K562 (cell line): ENCODE data around the gene MAP2K7. TPM values are rescaled to one million over a fixed set of nuclear protein-coding genes. Genes with fewer than 3 reads are reported as not detected.

Source experiments
- BACH1 ChIP-seq: fragments of 200-800 bp; sonication (Bioruptor generic); IDR thresholded peaks from 2 replicates; pipeline ENCODE4 v1.6.1; 2016; ENCODE audit warnings: missing genetic modification characterization, missing compliant biosample characterization
- CREBBP ChIP-seq: IDR thresholded peaks from one replicate; pipeline ENCODE4 v1.6.1; 2012; ENCODE audit warnings: low read depth, mild to moderate bottlenecking, control low read depth, inconsistent platforms, low read length
- DMBX1 ChIP-seq: fragments of 250-450 bp; sonication (Bioruptor Pico); IDR thresholded peaks from 2 replicates; pipeline ENCODE4 v1.8.0; 2022; ENCODE audit warnings: inconsistent platforms, mild to moderate bottlenecking, moderate library complexity, borderline replicate concordance
- FIP1L1 ChIP-seq: fragments of 200-400 bp; formaldehyde crosslinking; IDR thresholded peaks from 2 replicates; pipeline ENCODE4 v1.6.1; 2018; ENCODE audit warnings: mild to moderate bottlenecking, low read depth, low read length; ENCODE audit not compliant: poor library complexity, severe bottlenecking
- KLF1 ChIP-seq: fragments of 450-650 bp; IDR thresholded peaks from 2 replicates; pipeline ENCODE4 v1.6.1; 2016; ENCODE audit warnings: missing genetic modification characterization, missing compliant biosample characterization
- MTA3 ChIP-seq: fragments of 450-650 bp; formaldehyde crosslinking; IDR thresholded peaks from 2 replicates; pipeline ENCODE4 v1.6.1; 2017; ENCODE audit warnings: mild to moderate bottlenecking, borderline replicate concordance
- POLR2AphosphoS5 ChIP-seq: IDR thresholded peaks from 2 replicates; pipeline ENCODE4 v1.6.1; 2011; ENCODE audit warnings: mild to moderate bottlenecking, low read depth, low read length, moderate library complexity; ENCODE audit not compliant: control insufficient read depth, insufficient read depth
- PPARD ChIP-seq: fragments of 250-450 bp; sonication (Bioruptor Pico); IDR thresholded peaks from 2 replicates; pipeline ENCODE4 v1.8.0; 2022; ENCODE audit warnings: inconsistent platforms, mild to moderate bottlenecking, moderate library complexity
- SIX5 ChIP-seq, 2 experiments: IDR thresholded peaks; 2 replicates each; pipeline ENCODE4 v1.6.1; 2011; ENCODE audit warnings: low read length in 2 of 2, borderline replicate concordance in 1 of 2, low read depth in 1 of 2, mild to moderate bottlenecking in 1 of 2, moderate library complexity in 1 of 2; ENCODE audit not compliant: insufficient read depth in 1 of 2
- STAG1 ChIP-seq: sonication (generic); formaldehyde crosslinking; IDR thresholded peaks from 2 replicates; pipeline ENCODE4 v1.5.0; 2020; ENCODE audit warnings: missing genetic modification reagents, borderline replicate concordance
- TAF7 ChIP-seq: fragments of 450-650 bp; IDR thresholded peaks from 2 replicates; pipeline ENCODE4 v1.6.1; 2016; ENCODE audit warnings: missing genetic modification characterization, missing compliant biosample characterization
- XRCC4 ChIP-seq: IDR thresholded peaks from one replicate; pipeline ENCODE4 v1.6.1; 2011; ENCODE audit not compliant: insufficient read depth, insufficient read length; ENCODE audit errors: extremely low read depth
- ZBED1 ChIP-seq: IDR thresholded peaks from 2 replicates; pipeline ENCODE4 v1.6.1; 2014
- ZC3H11A ChIP-seq: IDR thresholded peaks from 2 replicates; pipeline ENCODE4 v1.6.1; 2012; ENCODE audit warnings: low read depth, low read length, improper control_type of control experiment
- ZNF121 ChIP-seq: sonication (generic); formaldehyde crosslinking; conservative IDR thresholded peaks from 2 replicates; pipeline ENCODE4 v1.8.0; 2022; ENCODE audit warnings: missing genetic modification reagents
- ZNF140 ChIP-seq: fragments of 250-450 bp; sonication (Bioruptor Pico); IDR thresholded peaks from 2 replicates; pipeline ENCODE4 v1.8.0; 2021; ENCODE audit warnings: moderate library complexity, mild to moderate bottlenecking, inconsistent platforms
- ZNF263 ChIP-seq: sonication (generic); formaldehyde crosslinking; IDR thresholded peaks from 2 replicates; pipeline ENCODE4 v1.8.0; 2022; ENCODE audit warnings: mild to moderate bottlenecking, missing genetic modification reagents, borderline replicate concordance
- ZSCAN29 ChIP-seq: fragments of 450-650 bp; IDR thresholded peaks from 2 replicates; pipeline ENCODE4 v1.6.1; 2017
- polyA plus RNA-seq, 8 experiments: library from polyadenylated mRNA; depleted of rRNA in 4 of 8; stranded (reverse) in 5 of 8; unstranded in 3 of 8; fragments of >200 nt; fragmentation: Nextera tagmentation in 2 of 8; fragmentation: Illumina TruSeq in 1 of 8; extraction: Ambion mirVana in 2 of 8; extraction: Trizol in 1 of 8; gene quantifications; 2 replicates each; pipeline versions ENCODE4 v1.2.1 to v1.2.3, GENCODE V29; 2011 to 2014; ENCODE audit warnings: inconsistent platforms in 1 of 8, missing spikeins in 1 of 8
- total RNA-seq, 7 experiments: library from RNA; depleted of rRNA in 6 of 7; stranded (reverse); fragments of >200 nt in 6 of 7; fragmentation: Illumina TruSeq in 2 of 7; extraction: Trizol in 2 of 7; gene quantifications; 2 replicates each; pipeline versions ENCODE4 v1.2.1 to v1.2.3, GENCODE V29; 2011 to 2021; ENCODE audit warnings: low replicate concordance in 1 of 7
- TF ChIP-seq, protein P1 (sequence below): fragments of 250-450 bp; sonication (Bioruptor Pico); IDR thresholded peaks from 2 replicates; pipeline ENCODE4 v1.4.0; 2020
- TF ChIP-seq, protein P2 (sequence below): sonication (generic); formaldehyde crosslinking; IDR thresholded peaks from 2 replicates; pipeline ENCODE4 v1.9.0; 2022; ENCODE audit warnings: mild to moderate bottlenecking, missing genetic modification reagents
- TF ChIP-seq, protein P3 (sequence below), 2 experiments: fragments of 450-650 bp in 1 of 2; sonication (generic) in 1 of 2; formaldehyde crosslinking in 1 of 2; IDR thresholded peaks in 1 of 2; conservative IDR thresholded peaks in 1 of 2; 2 replicates each; pipeline versions ENCODE4 v1.6.1 to v1.8.1; 2016 to 2023; ENCODE audit warnings: mild to moderate bottlenecking in 2 of 2, moderate library complexity in 2 of 2, inconsistent platforms in 1 of 2, missing genetic modification reagents in 1 of 2

The MAP2K7 gene
- total and polyA plus RNA-seq, 9 of the 15 experiments (the other 6 are each of a cell fraction or from before 2014, with no cell fraction given): 0.51 to 45.8 (median 14.1) TPM

DNA sequence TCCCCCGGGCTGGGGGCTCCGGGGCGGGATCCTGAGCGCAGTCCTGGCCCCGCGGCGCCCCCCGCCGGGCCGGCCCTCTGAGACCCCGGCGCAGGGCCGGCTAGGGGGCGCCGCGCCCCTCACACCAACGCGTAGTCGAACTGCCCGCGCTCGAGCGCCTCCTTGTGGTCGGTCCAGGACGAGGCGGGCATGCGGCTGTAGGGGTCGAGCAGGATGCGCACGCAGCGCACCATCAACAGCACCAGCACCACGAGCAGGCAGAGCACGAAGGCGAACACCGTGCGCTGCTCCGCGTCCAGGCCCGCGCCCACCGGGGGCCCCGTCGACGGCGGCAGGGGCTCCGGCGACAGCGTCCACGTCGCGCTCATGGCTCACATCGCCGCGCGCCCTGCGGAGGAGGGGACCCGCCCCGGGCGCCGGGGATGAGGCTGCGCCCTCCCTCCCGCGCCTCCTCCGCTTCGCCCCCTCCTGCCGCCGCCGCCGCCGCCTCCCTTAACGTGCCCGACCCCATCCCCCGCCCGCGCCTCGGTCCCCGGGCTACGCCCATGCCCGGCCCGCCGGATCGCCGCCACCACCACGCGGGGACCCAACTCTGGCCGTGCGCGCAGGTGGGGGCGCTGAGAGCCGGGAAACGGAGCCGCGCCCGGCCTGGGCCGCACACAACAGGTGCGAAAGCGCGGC lies 21.6 kb downstream of the MAP2K7 start (continued):
- no peak for TF ChIP-seq ZBED1
- TF ChIP-seq FIP1L1: peak; percentile 90
- no peak for TF ChIP-seq BACH1 (tag)
- TF ChIP-seq CREBBP: no peak
- TF ChIP-seq, protein P1, sequence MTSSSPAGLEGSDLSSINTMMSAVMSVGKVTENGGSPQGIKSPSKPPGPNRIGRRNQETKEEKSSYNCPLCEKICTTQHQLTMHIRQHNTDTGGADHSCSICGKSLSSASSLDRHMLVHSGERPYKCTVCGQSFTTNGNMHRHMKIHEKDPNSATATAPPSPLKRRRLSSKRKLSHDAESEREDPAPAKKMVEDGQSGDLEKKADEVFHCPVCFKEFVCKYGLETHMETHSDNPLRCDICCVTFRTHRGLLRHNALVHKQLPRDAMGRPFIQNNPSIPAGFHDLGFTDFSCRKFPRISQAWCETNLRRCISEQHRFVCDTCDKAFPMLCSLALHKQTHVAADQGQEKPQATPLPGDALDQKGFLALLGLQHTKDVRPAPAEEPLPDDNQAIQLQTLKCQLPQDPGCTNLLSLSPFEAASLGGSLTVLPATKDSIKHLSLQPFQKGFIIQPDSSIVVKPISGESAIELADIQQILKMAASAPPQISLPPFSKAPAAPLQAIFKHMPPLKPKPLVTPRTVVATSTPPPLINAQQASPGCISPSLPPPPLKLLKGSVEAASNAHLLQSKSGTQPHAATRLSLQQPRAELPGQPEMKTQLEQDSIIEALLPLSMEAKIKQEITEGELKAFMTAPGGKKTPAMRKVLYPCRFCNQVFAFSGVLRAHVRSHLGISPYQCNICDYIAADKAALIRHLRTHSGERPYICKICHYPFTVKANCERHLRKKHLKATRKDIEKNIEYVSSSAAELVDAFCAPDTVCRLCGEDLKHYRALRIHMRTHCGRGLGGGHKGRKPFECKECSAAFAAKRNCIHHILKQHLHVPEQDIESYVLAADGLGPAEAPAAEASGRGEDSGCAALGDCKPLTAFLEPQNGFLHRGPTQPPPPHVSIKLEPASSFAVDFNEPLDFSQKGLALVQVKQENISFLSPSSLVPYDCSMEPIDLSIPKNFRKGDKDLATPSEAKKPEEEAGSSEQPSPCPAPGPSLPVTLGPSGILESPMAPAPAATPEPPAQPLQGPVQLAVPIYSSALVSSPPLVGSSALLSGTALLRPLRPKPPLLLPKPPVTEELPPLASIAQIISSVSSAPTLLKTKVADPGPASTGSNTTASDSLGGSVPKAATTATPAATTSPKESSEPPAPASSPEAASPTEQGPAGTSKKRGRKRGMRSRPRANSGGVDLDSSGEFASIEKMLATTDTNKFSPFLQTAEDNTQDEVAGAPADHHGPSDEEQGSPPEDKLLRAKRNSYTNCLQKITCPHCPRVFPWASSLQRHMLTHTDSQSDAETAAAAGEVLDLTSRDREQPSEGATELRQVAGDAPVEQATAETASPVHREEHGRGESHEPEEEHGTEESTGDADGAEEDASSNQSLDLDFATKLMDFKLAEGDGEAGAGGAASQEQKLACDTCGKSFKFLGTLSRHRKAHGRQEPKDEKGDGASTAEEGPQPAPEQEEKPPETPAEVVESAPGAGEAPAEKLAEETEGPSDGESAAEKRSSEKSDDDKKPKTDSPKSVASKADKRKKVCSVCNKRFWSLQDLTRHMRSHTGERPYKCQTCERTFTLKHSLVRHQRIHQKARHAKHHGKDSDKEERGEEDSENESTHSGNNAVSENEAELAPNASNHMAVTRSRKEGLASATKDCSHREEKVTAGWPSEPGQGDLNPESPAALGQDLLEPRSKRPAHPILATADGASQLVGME (CRISPR knock-in tag): no peak
- no peak for TF ChIP-seq SIX5 (IDR thresholded peaks at IDR 0.05; ENCODE audit: borderline replicate concordance in 1 of 2, insufficient read depth in 1 of 2, low read depth in 1 of 2, low read length in 2 of 2)
- TF ChIP-seq ZSCAN29: no peak
- no peak for TF ChIP-seq ZNF121
- no peak for TF ChIP-seq PPARD (CRISPR knock-in tag)
- no peak for TF ChIP-seq POLR2AphosphoS5
- TF ChIP-seq DMBX1 (CRISPR knock-in tag): peak; percentile 52; the same call in 1 of the 2 replicates
- TF ChIP-seq, protein P2, sequence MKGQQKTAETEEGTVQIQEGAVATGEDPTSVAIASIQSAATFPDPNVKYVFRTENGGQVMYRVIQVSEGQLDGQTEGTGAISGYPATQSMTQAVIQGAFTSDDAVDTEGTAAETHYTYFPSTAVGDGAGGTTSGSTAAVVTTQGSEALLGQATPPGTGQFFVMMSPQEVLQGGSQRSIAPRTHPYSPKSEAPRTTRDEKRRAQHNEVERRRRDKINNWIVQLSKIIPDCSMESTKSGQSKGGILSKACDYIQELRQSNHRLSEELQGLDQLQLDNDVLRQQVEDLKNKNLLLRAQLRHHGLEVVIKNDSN: no peak; the same call in 1 of the 2 replicates
- no peak for TF ChIP-seq ZNF140
- no peak for TF ChIP-seq ZC3H11A
- TF ChIP-seq MTA3: peak; percentile 68; the same call in 1 of the 2 replicates
- no peak for TF ChIP-seq TAF7 (tag)
- TF ChIP-seq XRCC4: no peak
- TF ChIP-seq, protein P3, sequence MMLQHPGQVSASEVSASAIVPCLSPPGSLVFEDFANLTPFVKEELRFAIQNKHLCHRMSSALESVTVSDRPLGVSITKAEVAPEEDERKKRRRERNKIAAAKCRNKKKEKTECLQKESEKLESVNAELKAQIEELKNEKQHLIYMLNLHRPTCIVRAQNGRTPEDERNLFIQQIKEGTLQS (IDR thresholded peaks at IDR 0.05): no peak
- TF ChIP-seq, protein P3 (CRISPR knock-in tag; conservative IDR thresholded peaks at IDR 0.05): no peak
- TF ChIP-seq ZNF263 (CRISPR knock-in tag): peak; percentile 47; the same call in 1 of the 2 replicates
- no peak for TF ChIP-seq STAG1 (CRISPR knock-in tag)
- 0 out of 2 replicates have a peak, but pooled peaks have one; percentile 51 for TF ChIP-seq KLF1 (tag)
